SK-N-SH treated with all-trans-retinoic acid at 6 μM for 48 hours (cell line): ENCODE data around the gene NYAP2.

ENCODE experiments used
- ATAC-seq: fragments of 200-7000 bp; cut with Tn5 transposase; 3 replicates; pipeline ENCODE4 v1.9.1; 2020; ENCODE audit warnings: mild to moderate bottlenecking, moderate library complexity
- ARNTL ChIP-seq: fragments of 450-650 bp; formaldehyde crosslinking; IDR thresholded peaks from 2 replicates; pipeline ENCODE4 v1.5.0; 2020; ENCODE audit warnings: low read depth, mild to moderate bottlenecking, moderate library complexity, borderline replicate concordance
- BACH2 ChIP-seq: fragments of 250-450 bp; sonication (Bioruptor Pico); IDR thresholded peaks from 2 replicates; pipeline ENCODE4 v1.9.0; 2021; ENCODE audit warnings: mild to moderate bottlenecking, borderline replicate concordance
- CREB5 ChIP-seq: fragments of 250-450 bp; sonication (Bioruptor Pico); IDR thresholded peaks from 2 replicates; pipeline ENCODE4 v1.5.1; 2020; ENCODE audit warnings: low read depth, mild to moderate bottlenecking, moderate library complexity
- CSDC2 ChIP-seq: fragments of 250-450 bp; sonication (Bioruptor Pico); IDR thresholded peaks from 2 replicates; pipeline ENCODE4 v1.5.0; 2020; ENCODE audit warnings: mild to moderate bottlenecking, moderate library complexity
- CSRNP3 ChIP-seq: fragments of 250-450 bp; sonication (Bioruptor Pico); IDR thresholded peaks from 2 replicates; pipeline ENCODE4 v1.5.1; 2021; ENCODE audit warnings: mild to moderate bottlenecking, moderate library complexity
- ESRRG ChIP-seq: fragments of 250-450 bp; sonication (Bioruptor Pico); IDR thresholded peaks from 2 replicates; pipeline ENCODE4 v1.6.1; 2021; ENCODE audit warnings: mild to moderate bottlenecking
- GLIS3 ChIP-seq: fragments of 250-450 bp; sonication (Bioruptor Pico); IDR thresholded peaks from 2 replicates; pipeline ENCODE4 v1.5.0; 2020; ENCODE audit warnings: mild to moderate bottlenecking, moderate library complexity
- ISL1 ChIP-seq: fragments of 250-450 bp; sonication (Bioruptor Pico); IDR thresholded peaks from 2 replicates; pipeline ENCODE4 v2.1.2; 2022; ENCODE audit warnings: mild to moderate bottlenecking, moderate library complexity
- OSR1 ChIP-seq: fragments of 250-450 bp; sonication (Bioruptor Pico); IDR thresholded peaks from 2 replicates; pipeline ENCODE4 v1.8.0; 2022; ENCODE audit warnings: moderate library complexity, mild to moderate bottlenecking, inconsistent platforms
- PATZ1 ChIP-seq: fragments of 250-450 bp; sonication (Bioruptor Pico); IDR thresholded peaks from 2 replicates; pipeline ENCODE4 v1.8.0; 2020; ENCODE audit warnings: mild to moderate bottlenecking, moderate library complexity, borderline replicate concordance
- PPARA ChIP-seq: fragments of 250-450 bp; sonication (Bioruptor Pico); IDR thresholded peaks from 2 replicates; pipeline ENCODE4 v1.5.0; 2020; ENCODE audit warnings: mild to moderate bottlenecking, borderline replicate concordance
- RARB ChIP-seq: fragments of 250-450 bp; sonication (Bioruptor Pico); IDR thresholded peaks from 2 replicates; pipeline ENCODE4 v1.8.0; 2021; ENCODE audit warnings: mild to moderate bottlenecking, moderate library complexity
- SNAI2 ChIP-seq: fragments of 250-450 bp; sonication (Bioruptor Pico); IDR thresholded peaks from 2 replicates; pipeline ENCODE4 v1.5.0; 2020; ENCODE audit warnings: mild to moderate bottlenecking, moderate library complexity
- TCF4 ChIP-seq: fragments of 250-450 bp; sonication (Bioruptor Pico); IDR thresholded peaks from 2 replicates; pipeline ENCODE4 v1.8.0; 2021; ENCODE audit warnings: mild to moderate bottlenecking, moderate library complexity, borderline replicate concordance
- TOX ChIP-seq: fragments of 250-450 bp; sonication (Bioruptor Pico); IDR thresholded peaks from 2 replicates; pipeline ENCODE4 v1.8.0; 2021; ENCODE audit warnings: mild to moderate bottlenecking, moderate library complexity, borderline replicate concordance
- TSHZ2 ChIP-seq: fragments of 250-450 bp; sonication (Bioruptor Pico); IDR thresholded peaks from 2 replicates; pipeline ENCODE4 v1.5.0; 2020; ENCODE audit warnings: mild to moderate bottlenecking, moderate library complexity
- ZC3H10 ChIP-seq: fragments of 250-450 bp; sonication (Bioruptor Pico); IDR thresholded peaks from 2 replicates; pipeline ENCODE4 v1.5.1; 2021; ENCODE audit warnings: mild to moderate bottlenecking, moderate library complexity
- ZFP3 ChIP-seq: fragments of 250-450 bp; sonication (Bioruptor Pico); IDR thresholded peaks from 2 replicates; pipeline ENCODE4 v1.5.0; 2020; ENCODE audit warnings: mild to moderate bottlenecking, moderate library complexity
- ZFP30 ChIP-seq: fragments of 450-650 bp; formaldehyde crosslinking; IDR thresholded peaks from 2 replicates; pipeline ENCODE4 v1.5.0; 2022; ENCODE audit warnings: mild to moderate bottlenecking, moderate library complexity
- ZNF565 ChIP-seq: fragments of 450-650 bp; formaldehyde crosslinking; conservative IDR thresholded peaks from 2 replicates; pipeline ENCODE4 v1.5.0; 2020; ENCODE audit warnings: low read depth, mild to moderate bottlenecking, moderate library complexity
- ZNF70 ChIP-seq: fragments of 450-650 bp; formaldehyde crosslinking; IDR thresholded peaks from 2 replicates; pipeline ENCODE4 v1.5.0; 2020; ENCODE audit warnings: mild to moderate bottlenecking, moderate library complexity
- ZNF8 ChIP-seq: fragments of 450-650 bp; formaldehyde crosslinking; IDR thresholded peaks from 2 replicates; pipeline ENCODE4 v1.5.0; 2020; ENCODE audit warnings: mild to moderate bottlenecking, moderate library complexity

NYAP2 gene

GRCh38 chr2:225531559-225531958 is 132.0 kb downstream of the NYAP2 start:
- TF ChIP-seq RARB (no peak), ZFP3 (CRISPR knock-in tag) (no peak), ZFP30 (CRISPR knock-in tag) (no peak), TCF4 (CRISPR knock-in tag) (no peak), ESRRG (CRISPR knock-in tag) (no peak), BACH2 (CRISPR knock-in tag) (no peak), ARNTL (no peak), SNAI2 (no peak), CSRNP3 (CRISPR knock-in tag) (no peak), ZNF565 (no peak), ZNF8 (CRISPR knock-in tag) (no peak), CREB5 (CRISPR knock-in tag) (no peak), ISL1 (CRISPR knock-in tag) (no peak), GLIS3 (CRISPR knock-in tag) (no peak), TSHZ2 (CRISPR knock-in tag) (no peak), PPARA (CRISPR knock-in tag) (no peak), OSR1 (CRISPR knock-in tag) (no peak), TOX (CRISPR knock-in tag) (no peak), PATZ1 (CRISPR knock-in tag) (no peak)
- TF ChIP-seq, all 23 proteins: peak for 0
- ATAC-seq, result no peak

- ATAC-seq, result no peak
- TF ChIP-seq CREB5 (CRISPR knock-in tag) (no peak), OSR1 (CRISPR knock-in tag) (no peak), ESRRG (CRISPR knock-in tag) (no peak)
These were observed 132.6 kb downstream of the NYAP2 start for GRCh38 chr2:225532096-225532495.

GRCh38 chr2:225534037-225534436 is 134.5 kb downstream of the NYAP2 start:
- TF ChIP-seq TCF4 (CRISPR knock-in tag), result peak; percentile 22; the same call in 1 of the 2 replicates
- TF ChIP-seq ESRRG (CRISPR knock-in tag), result no peak
- TF ChIP-seq ISL1 (CRISPR knock-in tag), result peak; percentile 86
- no peak for TF ChIP-seq ZNF8 (CRISPR knock-in tag)
- no peak for TF ChIP-seq TOX (CRISPR knock-in tag)
- no peak for ATAC-seq

GRCh38 chr2:225534697-225535096 is 135.2 kb downstream of the NYAP2 start:
- no peak for ATAC-seq
- TF ChIP-seq GLIS3 (CRISPR knock-in tag) (no peak), OSR1 (CRISPR knock-in tag) (no peak), CSDC2 (CRISPR knock-in tag) (no peak), ZNF70 (CRISPR knock-in tag) (no peak), ARNTL (no peak), RARB (no peak), PPARA (CRISPR knock-in tag) (no peak), TSHZ2 (CRISPR knock-in tag) (no peak), PATZ1 (CRISPR knock-in tag) (no peak), TCF4 (CRISPR knock-in tag) (no peak), SNAI2 (no peak), ESRRG (CRISPR knock-in tag) (no peak), ZC3H10 (CRISPR knock-in tag) (no peak)
